Retinal pigment epithelial cell (primary cell): ENCODE measurements around the gene TESMIN.

Source experiments
- DNase-seq: peaks from one replicate; pipeline ENCODE4 v3.0.0-alpha.2; 2010; ENCODE audit warnings: low read depth
- H3K4me3 ChIP-seq: 2 replicates; pipeline ENCODE4 v1.5.1; 2011; ENCODE audit warnings: mild to moderate bottlenecking, low read length, control low read depth, moderate library complexity
- TF ChIP-seq, protein P1 (sequence below): conservative IDR thresholded peaks from 2 replicates; pipeline ENCODE4 v1.5.1; 2011; ENCODE audit warnings: low read depth, low read length, control low read depth, inconsistent platforms

Gene TESMIN

GRCh38 chr11:68727783-68728182 is 23.5 kb downstream of the TESMIN start:
- DNase-seq = no peak
- no peak overlapping the region for H3K4me3 ChIP-seq
- TF ChIP-seq, protein P1, sequence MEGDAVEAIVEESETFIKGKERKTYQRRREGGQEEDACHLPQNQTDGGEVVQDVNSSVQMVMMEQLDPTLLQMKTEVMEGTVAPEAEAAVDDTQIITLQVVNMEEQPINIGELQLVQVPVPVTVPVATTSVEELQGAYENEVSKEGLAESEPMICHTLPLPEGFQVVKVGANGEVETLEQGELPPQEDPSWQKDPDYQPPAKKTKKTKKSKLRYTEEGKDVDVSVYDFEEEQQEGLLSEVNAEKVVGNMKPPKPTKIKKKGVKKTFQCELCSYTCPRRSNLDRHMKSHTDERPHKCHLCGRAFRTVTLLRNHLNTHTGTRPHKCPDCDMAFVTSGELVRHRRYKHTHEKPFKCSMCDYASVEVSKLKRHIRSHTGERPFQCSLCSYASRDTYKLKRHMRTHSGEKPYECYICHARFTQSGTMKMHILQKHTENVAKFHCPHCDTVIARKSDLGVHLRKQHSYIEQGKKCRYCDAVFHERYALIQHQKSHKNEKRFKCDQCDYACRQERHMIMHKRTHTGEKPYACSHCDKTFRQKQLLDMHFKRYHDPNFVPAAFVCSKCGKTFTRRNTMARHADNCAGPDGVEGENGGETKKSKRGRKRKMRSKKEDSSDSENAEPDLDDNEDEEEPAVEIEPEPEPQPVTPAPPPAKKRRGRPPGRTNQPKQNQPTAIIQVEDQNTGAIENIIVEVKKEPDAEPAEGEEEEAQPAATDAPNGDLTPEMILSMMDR = no peak

DNA sequence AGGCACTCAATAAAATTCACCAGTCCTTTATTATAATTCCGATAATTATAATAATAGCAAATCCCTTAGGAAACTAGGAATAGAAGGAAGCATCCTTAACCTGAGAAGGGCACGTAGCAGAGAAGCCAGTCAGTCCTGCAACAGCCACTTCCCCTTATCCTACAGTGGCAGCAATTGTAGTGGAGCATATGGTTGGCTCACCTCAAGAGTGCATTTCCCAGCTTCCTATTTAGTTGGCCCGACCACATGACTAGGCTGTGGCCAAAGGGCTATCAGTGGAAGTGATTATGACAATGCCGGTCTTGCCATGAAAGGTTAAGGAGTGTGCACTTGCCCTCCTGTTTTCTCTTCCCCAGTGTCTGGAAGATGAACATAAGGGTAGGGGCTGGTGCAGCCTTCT is 27.0 kb downstream of the TESMIN start:
- DNase-seq = no peak
- no peak overlapping the region for H3K4me3 ChIP-seq
- TF ChIP-seq, protein P1 = no peak

DNA sequence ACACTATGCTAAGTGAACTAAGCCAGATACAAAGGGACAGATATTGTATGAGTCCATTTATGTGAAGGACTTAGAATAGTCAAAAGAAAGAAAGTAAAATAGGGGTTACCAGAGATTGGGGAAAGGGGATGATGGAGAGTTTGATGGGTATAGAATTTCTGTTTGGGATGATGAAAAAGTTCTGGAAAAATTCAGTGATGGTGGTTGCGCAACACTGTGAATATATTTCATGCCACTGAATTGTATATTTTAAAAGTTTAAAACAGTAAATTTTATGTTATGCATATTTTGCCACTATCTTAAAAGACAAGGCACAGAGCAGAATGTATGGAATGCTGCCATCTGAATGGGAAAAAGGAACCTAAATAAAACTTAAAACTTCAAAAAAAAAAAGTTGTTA is 29.2 kb downstream of the TESMIN start:
- DNase-seq = no peak
- no peak overlapping the region for H3K4me3 ChIP-seq
- TF ChIP-seq, protein P1 = no peak

GRCh38 chr11:68721075-68721474 is 30.2 kb downstream of the TESMIN start:
- TF ChIP-seq, protein P1 = no peak
- no peak for DNase-seq

GRCh38 chr11:68715456-68716122 is 35.7 kb downstream of the TESMIN start:
- H3K4me3 ChIP-seq = no peak overlapping the region
- no peak for DNase-seq
- TF ChIP-seq, protein P1 = no peak

More at GRCh38 chr11:68721075-68721474, 30.2 kb downstream of the TESMIN start:
- no peak overlapping the region for H3K4me3 ChIP-seq

- DNase-seq = no peak
- H3K4me3 ChIP-seq = no peak overlapping the region
- TF ChIP-seq, protein P1 = no peak
Observed at GRCh38 chr11:68714060-68714856, 37.1 kb downstream of the TESMIN start.

DNA sequence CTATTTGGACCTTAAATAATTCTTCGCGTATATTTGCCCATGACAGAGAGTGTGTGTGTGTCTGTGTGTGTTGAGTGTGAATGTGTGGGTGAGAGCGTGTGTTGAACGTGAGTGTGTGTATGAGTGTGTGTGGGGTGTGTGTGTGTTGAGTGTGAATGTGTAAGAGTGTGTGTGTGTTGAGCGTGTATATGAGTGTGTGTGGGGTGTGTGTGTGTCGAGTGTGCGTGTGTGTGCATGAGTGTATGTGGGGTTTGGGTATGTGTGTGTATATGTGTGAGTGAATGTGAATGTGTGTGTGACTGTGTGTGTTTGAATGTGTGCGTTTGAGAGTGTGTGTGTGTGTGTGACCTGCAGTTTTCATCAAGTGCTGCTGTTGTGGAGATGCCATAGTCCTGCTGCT is 40.2 kb downstream of the TESMIN start:
- TF ChIP-seq, protein P1 = no peak
- DNase-seq = no peak
- H3K4me3 ChIP-seq = no peak overlapping the region
